ENCODE data around the gene GPR84. TPM values are rescaled to one million over a fixed set of nuclear protein-coding genes. Genes with fewer than 3 reads are reported as not detected.

Gene GPR84
- polyA plus RNA-seq, 3 donors = 2.4 to 14.2 (median 5.6) TPM

DNA sequence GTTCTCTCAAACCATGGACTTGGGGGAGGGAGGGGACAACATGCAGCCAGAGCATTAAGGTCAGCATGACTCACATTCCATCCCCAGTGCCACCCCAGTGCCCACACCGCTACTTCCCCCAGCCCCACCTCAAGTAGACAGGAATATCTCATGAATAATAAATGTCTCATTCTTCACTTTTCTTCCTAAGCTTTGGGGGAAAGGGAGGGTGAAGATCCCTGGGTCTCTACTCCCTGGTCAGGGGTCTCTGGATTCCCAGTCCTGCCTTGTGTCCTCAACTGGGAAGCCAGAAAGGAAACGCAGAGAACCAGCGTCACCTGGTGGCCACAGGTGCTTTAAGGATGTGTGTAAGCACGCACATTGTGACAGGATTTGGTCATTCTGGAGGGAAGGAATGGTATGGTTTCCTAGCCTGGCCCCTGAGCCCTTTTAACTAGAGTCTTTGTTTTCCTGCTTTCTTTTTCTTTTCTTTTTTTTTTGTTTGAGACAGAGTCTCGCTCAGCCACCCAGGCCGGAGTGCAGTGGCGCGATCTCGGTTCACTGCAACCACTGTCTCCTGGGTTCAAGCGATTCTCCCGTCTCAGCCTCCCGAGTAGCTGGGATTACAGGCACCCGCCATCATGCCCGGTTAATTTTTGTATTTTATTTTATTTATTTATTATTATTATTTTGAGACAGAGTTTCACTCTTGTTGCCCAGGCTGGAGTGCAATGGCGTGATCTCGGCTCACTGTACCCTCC, 3.4 kb downstream of the GPR84 start:
- peaks cover 45% of the 10 kb centered on the region for H3K4me1 Mint-ChIP-seq
- 25% methylated on average over 4 of the region's 16 CpGs for WGBS (ENCODE audit: insufficient coverage)
- H3K4me2 ChIP-seq (replicated peaks; ENCODE audit: extremely low read depth, low read length, poor library complexity, severe bottlenecking) = peak overlapping the region; percentile 94
- peak; percentile 88 to 93 (median 89) for DNase-seq
- intact Hi-C loops (cut with micrococcal nuclease) = no loop called here
- H3K36me3 Mint-ChIP-seq = peaks cover 0 to 2% of the 10 kb centered on the region in 2 donors
- H3K36me3 ChIP-seq (replicated peaks in 1 of 2; ENCODE audit: control insufficient read depth in 1 of 2, insufficient read depth in 2 of 2, low read length in 2 of 2) = no peaks in the 10 kb centered on the region
- H3K27me3 Mint-ChIP-seq (ENCODE audit: low read depth in 3 of 3) = peaks cover 0 to 2% (median 0%) of the 10 kb centered on the region in 3 donors
- no peaks in the 10 kb centered on the region for H3K9me3 Mint-ChIP-seq
- no peaks in the 10 kb centered on the region for H4K20me1 ChIP-seq (ENCODE audit: insufficient read depth, low read length)
- H3K9me3 ChIP-seq (replicated peaks in 1 of 2; ENCODE audit: control insufficient read depth in 1 of 2, insufficient read depth in 1 of 2, low read length in 2 of 2) = no peaks in the 10 kb centered on the region
- H3K4me3 Mint-ChIP-seq = peak overlapping the region in 1 of 2 donors; percentile 60
- peaks cover 21% of the 10 kb centered on the region for H3K79me2 ChIP-seq (ENCODE audit: insufficient read depth, low read length)
- TF ChIP-seq, protein P1, sequence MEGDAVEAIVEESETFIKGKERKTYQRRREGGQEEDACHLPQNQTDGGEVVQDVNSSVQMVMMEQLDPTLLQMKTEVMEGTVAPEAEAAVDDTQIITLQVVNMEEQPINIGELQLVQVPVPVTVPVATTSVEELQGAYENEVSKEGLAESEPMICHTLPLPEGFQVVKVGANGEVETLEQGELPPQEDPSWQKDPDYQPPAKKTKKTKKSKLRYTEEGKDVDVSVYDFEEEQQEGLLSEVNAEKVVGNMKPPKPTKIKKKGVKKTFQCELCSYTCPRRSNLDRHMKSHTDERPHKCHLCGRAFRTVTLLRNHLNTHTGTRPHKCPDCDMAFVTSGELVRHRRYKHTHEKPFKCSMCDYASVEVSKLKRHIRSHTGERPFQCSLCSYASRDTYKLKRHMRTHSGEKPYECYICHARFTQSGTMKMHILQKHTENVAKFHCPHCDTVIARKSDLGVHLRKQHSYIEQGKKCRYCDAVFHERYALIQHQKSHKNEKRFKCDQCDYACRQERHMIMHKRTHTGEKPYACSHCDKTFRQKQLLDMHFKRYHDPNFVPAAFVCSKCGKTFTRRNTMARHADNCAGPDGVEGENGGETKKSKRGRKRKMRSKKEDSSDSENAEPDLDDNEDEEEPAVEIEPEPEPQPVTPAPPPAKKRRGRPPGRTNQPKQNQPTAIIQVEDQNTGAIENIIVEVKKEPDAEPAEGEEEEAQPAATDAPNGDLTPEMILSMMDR (IDR thresholded peaks at IDR 0.05) = no peak
- peak overlapping the region in 1 of 7 donors; percentile 76 for H3K27ac Mint-ChIP-seq
- no peaks in the 10 kb centered on the region for H3K27me3 ChIP-seq (ENCODE audit: control insufficient read depth in 2 of 2, insufficient read depth in 2 of 2, low read length in 2 of 2)
- peak overlapping the region; percentile 97 for H3K9ac ChIP-seq (ENCODE audit: insufficient read depth, low read length, poor library complexity, severe bottlenecking)
- H3K4me3 ChIP-seq (replicated peaks in 1 of 3; ENCODE audit: low read depth in 2 of 3, low read length in 3 of 3) = no peak overlapping the region
- no peak overlapping the region for H2AFZ ChIP-seq (ENCODE audit: insufficient read depth, low read depth, low read length, poor library complexity, severe bottlenecking)
- peaks cover 68 to 72% of the 10 kb centered on the region in 2 donors for H3K4me1 ChIP-seq (ENCODE audit: control insufficient read depth in 1 of 2, insufficient read depth in 2 of 2, low read length in 2 of 2)
- H3K27ac ChIP-seq (ENCODE audit: low read depth in 1 of 2, low read length in 2 of 2) = peak overlapping the region; percentile 89 to 99

DNA sequence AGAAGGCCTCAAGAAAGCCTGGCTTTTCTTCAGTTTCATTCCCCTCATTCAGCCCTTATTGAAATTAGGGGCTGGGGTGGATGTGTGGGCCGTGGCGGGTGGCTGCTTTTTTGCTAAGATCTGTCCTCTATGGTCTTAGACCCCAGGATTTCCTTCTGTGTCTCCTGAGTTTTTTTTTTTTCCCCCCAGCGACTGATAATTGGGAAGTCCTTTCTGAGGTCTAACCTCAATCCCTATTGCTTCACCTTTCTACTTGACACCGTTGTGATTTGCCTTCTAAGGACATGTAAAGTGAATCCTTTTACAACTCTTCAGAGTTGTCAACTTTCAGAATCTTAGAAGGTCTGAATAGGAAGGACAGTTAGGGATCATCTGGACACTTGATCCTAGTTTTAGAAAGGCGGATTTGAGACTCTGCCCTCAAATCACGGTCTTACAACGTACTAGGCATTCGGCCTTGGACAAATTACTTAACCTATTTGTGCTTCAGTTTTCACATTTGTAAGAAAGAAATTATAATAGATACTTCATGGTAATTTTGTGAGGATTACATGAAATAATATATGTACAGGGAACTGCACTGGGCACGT, 4.4 kb downstream of the GPR84 start:
- Mint-ChIP-seq H3K36me3 (peaks cover 5 to 12% of the 10 kb centered on the region in 2 donors), H3K4me3 (peak overlapping the region in 1 of 2 donors; percentile 60), H3K27ac (no peak overlapping the region), H3K9me3 (no peaks in the 10 kb centered on the region), H3K27me3 (ENCODE audit: low read depth in 3 of 3) (peaks cover 0 to 2% (median 1%) of the 10 kb centered on the region in 3 donors), H3K4me1 (peaks cover 40% of the 10 kb centered on the region)
- TF ChIP-seq, protein P1 (IDR thresholded peaks at IDR 0.05) = no peak
- peak in 2 of 3 donors; percentile 80 for DNase-seq
- Histone ChIP-seq H3K9ac (ENCODE audit: insufficient read depth, low read length, poor library complexity, severe bottlenecking) (peak overlapping the region; percentile 97), H2AFZ (ENCODE audit: insufficient read depth, low read depth, low read length, poor library complexity, severe bottlenecking) (no peak overlapping the region), H3K9me3 (replicated peaks in 1 of 2; ENCODE audit: control insufficient read depth in 1 of 2, insufficient read depth in 1 of 2, low read length in 2 of 2) (no peaks in the 10 kb centered on the region), H3K36me3 (replicated peaks in 1 of 2; ENCODE audit: control insufficient read depth in 1 of 2, insufficient read depth in 2 of 2, low read length in 2 of 2) (no peaks in the 10 kb centered on the region), H4K20me1 (ENCODE audit: insufficient read depth, low read length) (no peaks in the 10 kb centered on the region), H3K4me1 (ENCODE audit: control insufficient read depth in 1 of 2, insufficient read depth in 2 of 2, low read length in 2 of 2) (peaks cover 57 to 66% of the 10 kb centered on the region in 2 donors), H3K27me3 (ENCODE audit: control insufficient read depth in 2 of 2, insufficient read depth in 2 of 2, low read length in 2 of 2) (no peaks in the 10 kb centered on the region), H3K4me2 (replicated peaks; ENCODE audit: extremely low read depth, low read length, poor library complexity, severe bottlenecking) (peak overlapping the region; percentile 94), H3K79me2 (ENCODE audit: insufficient read depth, low read length) (peaks cover 21% of the 10 kb centered on the region), H3K27ac (ENCODE audit: low read depth in 1 of 2, low read length in 2 of 2) (peak overlapping the region; percentile 89 to 99), H3K4me3 (replicated peaks in 1 of 3; ENCODE audit: low read depth in 2 of 3, low read length in 3 of 3) (peak overlapping the region; percentile 42 to 86 (median 70))
- intact Hi-C loops (cut with micrococcal nuclease) = no loop called here
- WGBS (ENCODE audit: insufficient coverage) = no CpG with 5 or more reads among the region's 9 CpGs

Measured in CD14-positive monocyte (primary cell).